ENCODE data around the gene MED16.

DNA sequence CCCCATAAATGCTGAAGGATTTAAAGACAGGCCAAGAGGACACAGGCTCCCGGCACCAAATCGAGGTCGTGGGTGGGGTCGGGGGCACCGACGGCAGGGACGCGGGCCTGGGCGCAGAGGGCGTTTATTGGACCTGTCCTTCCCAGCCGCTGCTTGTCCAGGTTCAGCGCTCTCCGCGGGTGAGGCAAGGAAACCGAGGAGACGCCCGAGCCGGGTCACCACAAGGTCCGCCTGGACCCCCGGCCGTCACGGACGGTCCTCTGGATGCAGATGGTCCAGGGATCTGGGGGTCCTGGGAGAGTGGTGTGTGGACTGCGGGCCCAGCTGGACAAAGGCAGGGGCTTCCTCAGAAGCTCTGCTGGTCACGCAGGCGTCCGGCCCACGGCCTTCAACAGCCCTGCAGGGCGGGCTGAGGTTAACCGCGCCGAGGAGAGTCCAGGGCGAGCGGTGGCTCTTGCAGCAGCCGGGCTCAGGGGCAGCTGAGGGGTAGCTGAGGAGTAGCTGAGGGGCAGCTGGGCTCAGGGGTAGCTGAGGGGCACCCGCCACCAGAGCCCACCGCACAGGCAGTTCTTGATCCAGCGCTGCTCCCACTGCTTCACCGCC lies 25.0 kb downstream of the MED16 start:
- no peak for TF ChIP-seq EZH2 (IDR thresholded peaks at IDR 0.05)
- TF ChIP-seq POLR2AphosphoS5 (IDR thresholded peaks at IDR 0.05; ENCODE audit: borderline replicate concordance, low read depth, low read length) = no peak; the same call in 1 of the 2 replicates
